ENCODE data around the gene CTNNA2.

CTNNA2 gene

GRCh38 chr2:80117401-80117800, 604.5 kb downstream of the CTNNA2 start:
- ChIA-PET POLR2A (no interaction called here), CTCF (interaction anchor here (1.0 kb wide), 1 partner anchor 10 kb away, joined by 3 read pairs; no protein-coding TSS in a partner anchor)
- DNase-seq (ENCODE audit: extremely low spot score): no peak
- no peak for TF ChIP-seq CTCF (IDR thresholded peaks at IDR 0.05; ENCODE audit: control extremely low read depth, extremely low read depth, low read depth, missing control alignments)

GRCh38 chr2:80120866-80121265, 608.0 kb downstream of the CTNNA2 start:
- DNase-seq (ENCODE audit: extremely low spot score): no peak
- TF ChIP-seq CTCF (IDR thresholded peaks at IDR 0.05; ENCODE audit: control extremely low read depth, extremely low read depth, low read depth, missing control alignments): no peak
- ChIA-PET POLR2A (no interaction called here), CTCF (no interaction called here)

GRCh38 chr2:80122675-80123074, 609.8 kb downstream of the CTNNA2 start:
- no peak for TF ChIP-seq CTCF (IDR thresholded peaks at IDR 0.05; ENCODE audit: control extremely low read depth, extremely low read depth, low read depth, missing control alignments)
- no peak for DNase-seq (ENCODE audit: extremely low spot score)
- POLR2A ChIA-PET: no interaction called here
- CTCF ChIA-PET: no interaction called here

GRCh38 chr2:80126596-80127189, 613.8 kb downstream of the CTNNA2 start:
- POLR2A ChIA-PET: no interaction called here
- no peak for DNase-seq (ENCODE audit: extremely low spot score)
- TF ChIP-seq CTCF (IDR thresholded peaks at IDR 0.05; ENCODE audit: control extremely low read depth, extremely low read depth, low read depth, missing control alignments): no peak
- CTCF ChIA-PET: interaction anchor here (1.0 kb wide), 1 partner anchor 10 kb away, joined by 3 read pairs; no protein-coding TSS in a partner anchor

GRCh38 chr2:80128080-80128479, 615.2 kb downstream of the CTNNA2 start:
- TF ChIP-seq CTCF (IDR thresholded peaks at IDR 0.05; ENCODE audit: control extremely low read depth, extremely low read depth, low read depth, missing control alignments): no peak
- DNase-seq (ENCODE audit: extremely low spot score): no peak
- POLR2A ChIA-PET: no interaction called here
- CTCF ChIA-PET: no interaction called here

- TF ChIP-seq CTCF (IDR thresholded peaks at IDR 0.05; ENCODE audit: control extremely low read depth, extremely low read depth, low read depth, missing control alignments): no peak
- DNase-seq (ENCODE audit: extremely low spot score): no peak
- ChIA-PET CTCF (no interaction called here), POLR2A (no interaction called here)
These were observed 619.4 kb downstream of the CTNNA2 start for GRCh38 chr2:80132281-80132680.

- CTCF ChIA-PET: no interaction called here
- POLR2A ChIA-PET: no interaction called here
- TF ChIP-seq CTCF (IDR thresholded peaks at IDR 0.05; ENCODE audit: control extremely low read depth, extremely low read depth, low read depth, missing control alignments): no peak
- no peak for DNase-seq (ENCODE audit: extremely low spot score)
These were observed 622.1 kb downstream of the CTNNA2 start for GRCh38 chr2:80135001-80135400.
